ENCODE data around the gene CDH4. TPM values are rescaled to one million over a fixed set of nuclear protein-coding genes. Genes with fewer than 3 reads are reported as not detected.

CDH4 gene
- total and polyA plus RNA-seq, 2 of the 13 experiments (the other 11 are each of a cell fraction or from before 2014, with no cell fraction given): not detected

DNA sequence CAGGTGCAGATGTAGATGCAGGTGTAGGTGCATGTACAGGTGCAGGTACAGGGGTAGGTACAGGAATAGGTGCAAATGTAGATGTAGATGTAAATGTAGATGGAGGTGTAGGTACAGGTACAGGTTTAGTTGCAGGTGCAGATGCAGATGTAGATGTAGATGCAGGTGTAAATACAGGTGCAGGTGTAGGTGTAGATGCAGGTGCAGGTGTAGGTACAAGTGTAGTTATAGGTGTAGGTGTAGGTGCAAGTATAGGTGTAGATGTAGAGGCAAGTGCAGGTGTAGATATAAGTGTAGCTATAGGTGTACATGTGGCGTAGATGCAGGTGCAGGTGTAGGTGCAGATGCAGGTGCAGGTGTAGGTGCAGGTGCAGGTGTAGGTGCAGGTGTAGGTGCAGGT, 34.2 kb upstream of the CDH4 start (continued):
- TF ChIP-seq, protein P1, sequence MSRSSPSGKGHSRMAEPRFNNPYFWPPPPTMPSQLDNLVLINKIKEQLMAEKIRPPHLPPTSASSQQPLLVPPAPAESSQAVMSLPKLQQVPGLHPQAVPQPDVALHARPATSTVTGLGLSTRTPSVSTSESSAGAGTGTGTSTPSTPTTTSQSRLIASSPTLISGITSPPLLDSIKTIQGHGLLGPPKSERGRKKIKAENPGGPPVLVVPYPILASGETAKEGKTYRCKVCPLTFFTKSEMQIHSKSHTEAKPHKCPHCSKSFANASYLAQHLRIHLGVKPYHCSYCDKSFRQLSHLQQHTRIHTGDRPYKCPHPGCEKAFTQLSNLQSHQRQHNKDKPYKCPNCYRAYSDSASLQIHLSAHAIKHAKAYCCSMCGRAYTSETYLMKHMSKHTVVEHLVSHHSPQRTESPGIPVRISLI (CRISPR knock-in tag; IDR thresholded peaks at IDR 0.05; ENCODE audit: borderline replicate concordance): no peak

DNA sequence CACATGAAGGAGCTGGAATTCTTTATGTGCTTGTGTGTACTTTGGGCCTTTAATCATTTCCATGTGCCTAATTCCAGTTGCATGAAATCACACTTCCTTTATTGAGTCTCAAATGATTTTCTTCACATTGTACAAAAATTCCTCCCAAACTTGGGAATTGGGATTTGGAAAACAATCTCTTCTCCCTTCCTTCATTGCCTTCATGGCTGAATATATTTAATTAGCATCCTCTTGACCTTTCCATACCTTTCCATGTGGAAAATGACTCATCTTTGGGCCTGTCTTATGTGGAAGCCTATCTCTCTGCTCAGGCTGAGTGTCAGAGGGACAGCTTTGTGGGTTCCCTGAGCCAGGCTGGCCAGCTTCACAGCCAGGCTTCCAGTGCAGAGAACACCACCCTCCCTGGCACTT, 33.0 kb upstream of the CDH4 start:
- in situ Hi-C loops (cut with HindIII; ENCODE audit: extremely low pct_ligation_motif_present, low pct_unique_long_range_greater_than_20kb): no loop called here
- Histone ChIP-seq H3K4me3 (replicated peaks in 1 of 3; ENCODE audit: insufficient read depth in 1 of 3, low read depth in 2 of 3, low read length in 3 of 3) (no peak overlapping the region), H2AFZ (ENCODE audit: low read length) (no peak overlapping the region), H4K20me1 (ENCODE audit: insufficient read depth, low read length) (no peaks in the 10 kb centered on the region), H3K27ac (ENCODE audit: extremely low read length, insufficient read depth, low read length) (no peak overlapping the region), H3K36me3 (replicated peaks in 1 of 2; ENCODE audit: control insufficient read depth in 1 of 2, insufficient read depth in 2 of 2, low read length in 2 of 2) (no peaks in the 10 kb centered on the region), H3K4me2 (ENCODE audit: low read depth, low read length) (no peak overlapping the region), H3K9ac (ENCODE audit: insufficient read depth, low read depth, low read length) (no peak overlapping the region), H3K4me1 (ENCODE audit: insufficient read depth, low read length) (no peaks in the 10 kb centered on the region), H3K9me3 (ENCODE audit: low read length) (peaks cover 15% of the 10 kb centered on the region), H3K79me2 (ENCODE audit: insufficient read depth, low read length) (no peaks in the 10 kb centered on the region), H3K27me3 (ENCODE audit: control insufficient read depth in 1 of 2, insufficient read depth in 2 of 2, low read length in 2 of 2) (peaks cover 0 to 16% of the 10 kb centered on the region in 2 experiments; a peak in 2 of 5 replicates)
- TF ChIP-seq, protein P2, sequence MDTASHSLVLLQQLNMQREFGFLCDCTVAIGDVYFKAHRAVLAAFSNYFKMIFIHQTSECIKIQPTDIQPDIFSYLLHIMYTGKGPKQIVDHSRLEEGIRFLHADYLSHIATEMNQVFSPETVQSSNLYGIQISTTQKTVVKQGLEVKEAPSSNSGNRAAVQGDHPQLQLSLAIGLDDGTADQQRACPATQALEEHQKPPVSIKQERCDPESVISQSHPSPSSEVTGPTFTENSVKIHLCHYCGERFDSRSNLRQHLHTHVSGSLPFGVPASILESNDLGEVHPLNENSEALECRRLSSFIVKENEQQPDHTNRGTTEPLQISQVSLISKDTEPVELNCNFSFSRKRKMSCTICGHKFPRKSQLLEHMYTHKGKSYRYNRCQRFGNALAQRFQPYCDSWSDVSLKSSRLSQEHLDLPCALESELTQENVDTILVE (CRISPR knock-in tag; IDR thresholded peaks at IDR 0.05): no peak
- POLR2A ChIA-PET: no interaction called here
- intact Hi-C loops (cut with micrococcal nuclease; ENCODE audit: unreplicated experiment): no loop called here
- no TSS peak for BruUV-seq (replicated peaks)
- FAIRE-seq (no peak), DNase-seq (ENCODE audit: low spot score) (no peak), ATAC-seq (no peak)
- CTCF ChIA-PET (ENCODE audit: low intra/inter-chr PET ratio, low total read pairs): no interaction called here

DNA sequence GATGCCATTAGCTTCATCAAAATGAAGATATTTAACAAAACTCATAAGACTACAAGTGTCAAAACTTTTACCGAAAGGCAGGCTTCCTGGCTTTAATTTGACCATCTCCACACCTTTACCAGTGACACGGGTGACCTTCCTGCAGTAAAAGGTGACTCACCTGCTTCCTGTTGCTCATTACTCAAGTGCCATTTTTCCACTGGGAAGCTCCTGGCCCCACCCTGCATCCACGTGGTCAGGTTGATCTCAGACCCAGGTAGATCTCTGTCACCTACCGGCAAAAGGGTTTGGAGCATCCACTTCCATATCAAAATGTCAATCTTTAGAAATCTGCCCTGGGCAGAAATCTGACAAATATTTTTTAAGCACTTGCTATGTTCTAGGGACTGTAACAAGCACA, 31.9 kb upstream of the CDH4 start:
- ChIA-PET POLR2A (no interaction called here), CTCF (ENCODE audit: low intra/inter-chr PET ratio, low total read pairs) (no interaction called here)
- H3K4me3 ChIP-seq (replicated peaks in 1 of 3; ENCODE audit: insufficient read depth in 1 of 3, low read depth in 2 of 3, low read length in 3 of 3): no peak overlapping the region
- intact Hi-C loops (cut with micrococcal nuclease; ENCODE audit: unreplicated experiment): no loop called here
- ATAC-seq (no peak), FAIRE-seq (no peak), DNase-seq (ENCODE audit: low spot score) (no peak)
- in situ Hi-C loops (cut with HindIII; ENCODE audit: extremely low pct_ligation_motif_present, low pct_unique_long_range_greater_than_20kb): no loop called here
- H4K20me1 ChIP-seq (ENCODE audit: insufficient read depth, low read length): no peaks in the 10 kb centered on the region
- H3K36me3 ChIP-seq (replicated peaks in 1 of 2; ENCODE audit: control insufficient read depth in 1 of 2, insufficient read depth in 2 of 2, low read length in 2 of 2): no peaks in the 10 kb centered on the region
- H3K79me2 ChIP-seq (ENCODE audit: insufficient read depth, low read length): no peaks in the 10 kb centered on the region
- H2AFZ ChIP-seq (ENCODE audit: low read length): no peak overlapping the region
- H3K27ac ChIP-seq (ENCODE audit: extremely low read length, insufficient read depth, low read length): no peak overlapping the region
- no TSS peak for BruUV-seq (replicated peaks)
- peaks cover 0 to 21% of the 10 kb centered on the region in 2 experiments; a peak in 2 of 5 replicates for H3K27me3 ChIP-seq (ENCODE audit: control insufficient read depth in 1 of 2, insufficient read depth in 2 of 2, low read length in 2 of 2)
- no peak overlapping the region for H3K4me2 ChIP-seq (ENCODE audit: low read depth, low read length)
- WGBS (ENCODE audit: low lambda C conversion rate): 36% methylated on average over 4 of the region's 4 CpGs
- H3K4me1 ChIP-seq (ENCODE audit: insufficient read depth, low read length): no peaks in the 10 kb centered on the region
- H3K9ac ChIP-seq (ENCODE audit: insufficient read depth, low read depth, low read length): no peak overlapping the region
- peaks cover 15% of the 10 kb centered on the region for H3K9me3 ChIP-seq (ENCODE audit: low read length)
- no peak for TF ChIP-seq ZBTB7A (CRISPR knock-in tag; IDR thresholded peaks at IDR 0.05)
- no peak for TF ChIP-seq ZNF773 (CRISPR knock-in tag; IDR thresholded peaks at IDR 0.05; ENCODE audit: borderline replicate concordance)
- TF ChIP-seq STAG1 (CRISPR knock-in tag; IDR thresholded peaks at IDR 0.05): no peak
- TF ChIP-seq ZNF446 (CRISPR knock-in tag; IDR thresholded peaks at IDR 0.05): no peak
- TF ChIP-seq, protein P3, sequence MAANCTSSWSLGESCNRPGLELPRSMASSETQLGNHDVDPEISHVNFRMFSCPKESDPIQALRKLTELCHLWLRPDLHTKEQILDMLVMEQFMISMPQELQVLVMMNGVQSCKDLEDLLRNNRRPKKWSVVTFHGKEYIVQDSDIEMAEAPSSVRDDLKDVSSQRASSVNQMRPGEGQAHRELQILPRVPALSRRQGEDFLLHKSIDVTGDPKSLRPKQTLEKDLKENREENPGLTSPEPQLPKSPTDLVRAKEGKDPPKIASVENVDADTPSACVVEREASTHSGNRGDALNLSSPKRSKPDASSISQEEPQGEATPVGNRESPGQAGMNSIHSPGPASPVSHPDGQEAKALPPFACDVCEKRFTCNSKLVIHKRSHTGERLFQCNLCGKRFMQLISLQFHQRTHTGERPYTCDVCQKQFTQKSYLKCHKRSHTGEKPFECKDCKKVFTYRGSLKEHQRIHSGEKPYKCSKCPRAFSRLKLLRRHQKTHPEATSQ (CRISPR knock-in tag; IDR thresholded peaks at IDR 0.05; ENCODE audit: borderline replicate concordance): no peak
- no peak for TF ChIP-seq ZNF670 (CRISPR knock-in tag; IDR thresholded peaks at IDR 0.05; ENCODE audit: borderline replicate concordance)
- TF ChIP-seq, protein P4, sequence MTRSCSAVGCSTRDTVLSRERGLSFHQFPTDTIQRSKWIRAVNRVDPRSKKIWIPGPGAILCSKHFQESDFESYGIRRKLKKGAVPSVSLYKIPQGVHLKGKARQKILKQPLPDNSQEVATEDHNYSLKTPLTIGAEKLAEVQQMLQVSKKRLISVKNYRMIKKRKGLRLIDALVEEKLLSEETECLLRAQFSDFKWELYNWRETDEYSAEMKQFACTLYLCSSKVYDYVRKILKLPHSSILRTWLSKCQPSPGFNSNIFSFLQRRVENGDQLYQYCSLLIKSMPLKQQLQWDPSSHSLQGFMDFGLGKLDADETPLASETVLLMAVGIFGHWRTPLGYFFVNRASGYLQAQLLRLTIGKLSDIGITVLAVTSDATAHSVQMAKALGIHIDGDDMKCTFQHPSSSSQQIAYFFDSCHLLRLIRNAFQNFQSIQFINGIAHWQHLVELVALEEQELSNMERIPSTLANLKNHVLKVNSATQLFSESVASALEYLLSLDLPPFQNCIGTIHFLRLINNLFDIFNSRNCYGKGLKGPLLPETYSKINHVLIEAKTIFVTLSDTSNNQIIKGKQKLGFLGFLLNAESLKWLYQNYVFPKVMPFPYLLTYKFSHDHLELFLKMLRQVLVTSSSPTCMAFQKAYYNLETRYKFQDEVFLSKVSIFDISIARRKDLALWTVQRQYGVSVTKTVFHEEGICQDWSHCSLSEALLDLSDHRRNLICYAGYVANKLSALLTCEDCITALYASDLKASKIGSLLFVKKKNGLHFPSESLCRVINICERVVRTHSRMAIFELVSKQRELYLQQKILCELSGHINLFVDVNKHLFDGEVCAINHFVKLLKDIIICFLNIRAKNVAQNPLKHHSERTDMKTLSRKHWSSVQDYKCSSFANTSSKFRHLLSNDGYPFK (CRISPR knock-in tag; IDR thresholded peaks at IDR 0.05; ENCODE audit: borderline replicate concordance): no peak
- TF ChIP-seq FOXM1 (CRISPR knock-in tag; IDR thresholded peaks at IDR 0.05): no peak
- TF ChIP-seq HNRNPL (IDR thresholded peaks at IDR 0.05; ENCODE audit: low read depth, low read length): no peak

Data from HepG2 (cell line).